GM19025 (cell line): Measurements from ENCODE around the gene NFE2L2.
"Not testable (repeated sequence)": the region's sequence is repeated elsewhere in the genome, so short reads cannot be mapped to it uniquely, and the experiment has no call there.

Experiments used
- ATAC-seq: cut with Tn5 transposase; IDR thresholded peaks from one replicate; pipeline ENCODE4 v1.9.1; 2021; ENCODE audit warnings: mild to moderate bottlenecking, low read depth, moderate library complexity; ENCODE audit not compliant: unreplicated experiment

Gene NFE2L2

DNA sequence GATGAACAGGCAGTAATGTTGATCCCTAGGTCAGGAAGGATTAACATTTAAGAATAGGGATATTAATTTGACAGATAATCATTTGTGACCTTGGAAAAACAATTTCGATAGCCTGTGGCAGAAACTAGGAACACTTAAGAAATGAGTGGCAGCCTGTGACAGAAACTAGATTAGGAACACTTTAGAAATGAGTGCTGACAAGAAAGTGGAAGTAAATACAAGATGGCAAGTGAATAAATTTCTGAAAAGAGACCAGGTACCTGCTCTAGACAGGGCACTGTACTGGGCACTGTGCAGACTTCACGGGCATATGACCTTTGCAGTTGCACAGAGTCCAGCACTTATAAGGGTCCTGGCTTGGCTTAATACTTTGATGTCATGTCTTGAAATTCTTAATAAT, 57.4 kb downstream of the NFE2L2 start:
- peak; percentile 83 for ATAC-seq

DNA sequence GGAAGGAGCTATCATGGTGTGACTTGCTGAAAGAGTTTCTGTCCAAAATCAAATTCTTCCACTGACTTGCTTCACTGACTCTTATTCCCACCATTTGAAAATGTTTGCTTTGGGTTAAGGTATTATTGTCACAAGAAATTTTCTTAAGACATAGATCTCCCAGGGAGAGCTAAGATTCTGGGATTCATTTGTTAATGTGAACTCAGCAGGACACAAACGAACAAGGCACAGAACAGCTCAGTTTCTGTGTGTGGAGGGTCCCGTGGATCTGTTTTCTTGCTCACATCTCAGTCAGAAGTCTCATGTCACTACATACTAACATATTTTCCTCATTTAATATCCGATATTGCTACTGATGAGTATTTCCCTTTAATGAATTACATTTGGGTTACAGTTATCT, 60.1 kb downstream of the NFE2L2 start:
- ATAC-seq: no peak

DNA sequence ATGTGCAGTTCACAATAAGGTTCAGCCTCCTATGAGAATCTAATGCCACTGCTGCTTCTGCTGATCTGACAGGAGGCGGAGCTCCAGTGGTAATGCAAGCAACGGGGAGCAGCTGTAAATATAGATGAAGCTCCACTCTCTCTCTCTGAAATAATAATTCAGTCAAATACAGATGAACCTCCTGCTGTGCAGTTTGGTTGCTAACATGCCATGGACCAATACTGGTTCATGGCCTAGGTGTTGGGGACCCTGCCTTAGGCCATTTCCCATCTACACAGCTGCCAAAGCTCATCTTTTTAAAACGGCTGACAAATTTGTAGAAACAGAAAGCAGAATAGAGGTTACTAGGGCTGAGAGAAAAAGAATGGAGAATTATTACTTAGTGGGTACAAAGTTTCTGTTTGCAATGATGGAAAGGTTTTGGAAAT, 62.6 kb downstream of the NFE2L2 start:
- ATAC-seq: no peak

DNA sequence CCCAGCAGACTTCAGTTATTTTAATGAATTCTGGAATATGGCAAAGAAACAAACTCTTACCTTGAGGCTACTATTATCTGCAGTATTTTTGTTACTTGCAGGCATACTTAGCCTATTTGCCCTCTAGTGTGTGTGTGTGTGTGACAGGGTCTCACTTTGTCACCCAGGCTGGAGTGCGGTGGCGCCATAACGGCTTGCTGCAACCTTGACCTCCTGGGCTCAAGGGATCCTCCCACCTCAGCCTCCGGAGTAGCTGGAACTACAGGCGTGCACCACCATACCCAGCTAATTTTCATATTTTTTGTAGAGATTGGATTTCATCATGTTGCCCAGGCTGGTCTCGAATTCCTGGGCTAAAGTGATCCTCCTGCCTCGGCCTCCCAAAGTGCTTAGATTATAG, 64.1 kb downstream of the NFE2L2 start:
- ATAC-seq: not testable (repeated sequence)

DNA sequence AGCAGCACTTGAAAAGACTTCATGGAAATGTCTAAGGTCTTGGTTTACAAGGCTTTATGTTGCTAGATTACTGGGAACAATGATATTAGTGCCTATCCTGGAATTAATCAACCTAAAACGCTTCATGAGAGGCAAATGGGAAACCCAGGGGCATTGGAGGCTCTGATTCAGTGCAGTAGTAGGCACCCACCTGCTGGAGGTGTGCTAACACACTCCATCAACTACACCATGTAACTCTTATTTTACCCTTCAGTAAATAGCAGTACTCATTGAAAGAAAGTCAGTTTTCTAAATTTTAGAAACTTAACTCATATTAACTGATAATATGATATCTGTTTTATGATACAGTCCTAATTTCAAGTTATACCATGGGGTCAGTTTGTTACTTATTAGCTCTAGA, 69.3 kb downstream of the NFE2L2 start:
- ATAC-seq: no peak

DNA sequence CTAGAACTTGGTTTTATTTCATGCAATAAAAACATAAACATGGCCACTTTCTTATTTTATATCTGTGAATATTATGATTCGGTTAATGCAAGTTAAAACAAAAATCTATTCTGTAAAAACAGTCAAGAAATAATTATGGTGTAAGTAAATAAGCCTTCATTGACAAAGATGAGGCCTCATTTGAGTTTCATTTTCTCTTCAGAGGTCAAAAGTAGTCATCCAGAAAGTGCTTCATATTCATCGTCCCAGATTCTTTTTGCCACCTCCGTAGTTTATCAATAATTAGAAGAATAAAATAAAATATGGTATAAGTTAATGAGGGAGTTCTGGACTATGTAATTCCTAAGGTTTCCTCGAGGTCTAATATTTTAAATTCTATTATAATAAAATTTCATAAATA, 71.3 kb downstream of the NFE2L2 start:
- no peak for ATAC-seq

DNA sequence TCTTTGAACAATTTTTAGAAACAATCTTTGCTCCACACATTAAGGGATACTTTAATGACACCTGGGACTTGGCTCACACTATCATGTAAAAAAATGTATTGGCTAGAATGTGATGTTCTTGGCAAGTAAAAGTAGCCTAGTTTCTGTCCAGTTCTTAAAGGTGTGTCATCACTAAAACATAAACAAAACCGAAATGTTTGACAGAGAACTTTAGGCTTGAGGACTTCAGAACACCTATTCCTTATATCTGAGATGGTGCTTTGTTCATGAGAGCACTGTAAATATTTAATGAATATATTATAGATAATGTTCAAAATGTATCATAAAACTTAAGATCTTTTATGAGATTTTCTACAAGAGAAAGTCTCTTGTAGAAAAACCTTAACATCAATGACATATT, 71.7 kb downstream of the NFE2L2 start:
- ATAC-seq: no peak

DNA sequence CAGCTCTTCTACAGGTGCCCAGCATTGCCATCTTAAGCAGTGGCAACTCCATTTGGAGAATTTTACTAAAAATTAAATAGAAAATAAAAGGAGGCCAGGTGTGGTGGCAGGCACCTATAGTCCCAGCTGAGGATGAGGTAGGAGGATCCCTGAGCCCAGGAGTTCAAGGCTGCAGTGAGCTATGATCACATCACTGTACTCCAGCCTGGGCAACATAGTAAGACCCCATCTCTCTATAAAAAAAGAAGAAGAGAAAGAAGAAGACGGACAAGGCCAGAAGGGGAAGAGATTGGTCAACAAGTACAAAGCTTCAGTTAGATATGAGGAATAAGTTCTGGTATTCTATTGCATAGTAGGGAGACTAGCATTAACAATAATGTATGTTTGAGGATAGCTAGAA, 73.6 kb downstream of the NFE2L2 start:
- no peak for ATAC-seq

DNA sequence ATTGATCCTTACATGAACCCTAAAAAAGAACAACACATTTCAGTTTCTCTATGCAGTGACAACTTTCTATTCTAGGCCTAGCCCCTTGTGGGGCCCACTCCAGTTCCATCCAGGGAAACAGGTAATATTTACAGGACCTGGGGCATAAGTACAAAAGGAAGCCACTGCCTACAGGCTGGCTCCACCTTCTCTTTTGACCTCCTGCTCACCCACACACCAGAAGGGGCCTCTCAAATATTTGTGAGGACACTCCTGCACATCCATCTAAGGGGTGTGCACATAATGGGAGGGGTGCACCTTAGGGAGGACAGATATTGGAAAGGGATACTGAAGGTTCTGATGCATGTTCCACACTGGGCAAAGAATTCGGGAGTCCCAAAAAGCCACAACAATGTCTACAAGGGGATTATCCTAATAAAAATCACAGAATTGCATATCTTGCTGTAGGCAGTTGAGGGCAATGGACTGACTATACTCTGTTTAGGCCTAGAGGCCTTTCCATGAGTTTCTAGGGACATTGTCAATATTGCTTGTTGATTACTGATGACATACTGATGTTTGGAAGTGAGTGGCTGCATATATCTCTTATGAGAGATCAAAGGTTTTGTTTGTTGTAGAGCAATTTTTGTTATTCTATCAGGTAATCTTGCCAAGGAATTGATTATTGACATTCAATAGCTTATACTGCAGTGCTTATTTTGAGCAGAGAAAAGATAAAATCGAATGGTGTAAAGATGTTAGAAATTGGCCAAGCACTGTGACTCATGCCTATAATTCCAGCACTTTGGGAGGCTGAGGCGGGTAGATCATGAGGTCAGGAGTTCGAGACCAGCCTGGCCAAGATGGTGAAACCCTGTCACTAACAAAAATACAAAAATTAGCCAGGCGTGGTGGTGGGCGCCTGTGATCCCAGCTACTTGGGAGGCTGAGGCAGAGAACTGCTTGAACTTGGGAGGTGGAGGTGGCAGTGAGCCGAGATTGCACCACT, 75.8 kb downstream of the NFE2L2 start:
- no peak for ATAC-seq

DNA sequence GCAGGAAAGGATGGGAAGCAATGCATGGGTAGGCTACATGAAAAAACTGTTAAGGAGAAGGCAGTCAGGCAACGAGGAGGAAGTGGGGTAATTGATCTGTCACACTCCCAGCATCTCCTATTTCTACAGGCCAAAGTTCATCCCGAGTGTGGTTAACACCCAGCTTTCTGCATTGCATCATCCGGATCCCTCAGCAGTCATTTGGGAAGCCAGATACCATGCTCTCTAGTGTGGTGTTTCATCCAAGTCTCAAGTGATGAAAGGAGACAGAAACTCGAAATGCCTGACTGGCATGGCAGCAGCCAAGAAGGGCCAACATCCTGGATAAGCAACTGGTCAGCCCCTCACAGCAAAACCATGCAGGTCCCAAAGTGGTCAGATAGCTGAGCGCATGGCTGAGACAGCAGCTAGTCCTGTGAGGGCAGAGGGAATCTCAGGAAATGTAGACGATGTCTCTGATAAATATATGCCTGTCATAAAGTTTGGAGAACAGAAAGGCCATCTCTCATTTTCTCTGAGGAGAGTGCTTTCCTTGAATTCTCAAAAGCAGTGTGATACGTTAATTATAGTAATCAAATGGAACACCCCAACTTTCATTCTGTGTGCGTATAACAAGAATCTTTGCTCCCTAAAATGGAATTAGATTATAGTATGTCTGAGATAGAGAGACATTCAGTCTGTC, 76.8 kb downstream of the NFE2L2 start:
- no peak for ATAC-seq

DNA sequence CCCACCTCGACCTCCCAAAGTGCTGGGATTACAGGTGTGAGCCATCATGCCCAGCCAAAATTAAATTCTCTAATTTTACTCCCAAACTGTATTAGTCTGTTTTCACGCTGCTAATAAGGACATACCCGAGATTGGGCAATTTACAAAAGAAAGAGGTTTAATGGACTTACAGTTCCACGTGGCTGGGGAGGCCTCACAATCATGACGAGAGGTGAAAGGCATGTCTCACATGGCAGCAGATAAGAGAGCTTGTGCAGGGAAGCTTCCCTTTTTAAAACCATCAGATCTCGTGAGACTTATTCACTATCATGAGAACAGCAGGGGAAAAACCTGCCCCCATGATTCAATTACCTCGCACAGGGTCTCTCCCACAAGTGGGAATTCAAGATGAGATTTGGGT, 78.5 kb downstream of the NFE2L2 start:
- not testable (repeated sequence) for ATAC-seq

DNA sequence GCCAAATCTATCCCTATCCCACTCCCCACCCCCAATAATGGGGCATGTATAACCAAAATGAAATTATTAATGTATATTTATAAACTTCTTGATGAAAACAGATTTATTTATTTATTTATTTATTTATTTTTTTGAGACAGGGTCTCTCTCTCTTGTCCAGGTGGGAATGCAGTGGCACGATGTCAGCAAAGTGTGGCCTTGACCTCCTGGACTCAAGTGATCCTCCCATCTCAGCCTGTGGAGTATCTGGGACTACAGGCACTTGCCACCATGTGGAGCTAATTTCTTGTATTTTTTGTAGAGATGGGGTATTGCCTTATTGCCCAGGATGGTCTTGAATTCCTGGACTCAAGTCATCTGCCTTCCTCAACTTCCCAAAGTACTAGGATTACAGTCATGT, 79.9 kb downstream of the NFE2L2 start:
- no peak for ATAC-seq

DNA sequence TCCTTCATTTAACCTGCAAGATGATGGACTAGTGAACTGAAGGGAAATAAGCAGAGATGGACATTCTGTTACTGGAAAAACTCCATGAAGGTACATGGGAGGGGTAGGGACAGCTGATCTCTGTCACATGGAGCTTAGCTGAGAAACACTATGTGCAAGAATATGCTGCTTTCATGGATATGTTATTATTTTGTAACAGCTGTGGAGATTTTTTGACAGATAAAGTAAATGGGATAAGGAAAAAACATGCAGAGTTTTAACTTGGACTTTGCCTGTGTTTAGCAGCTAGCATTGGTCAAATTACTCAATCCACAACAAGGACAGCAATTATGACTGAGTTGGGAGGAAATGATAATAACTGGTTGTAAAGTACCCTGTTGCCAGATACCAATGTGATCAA, 80.7 kb downstream of the NFE2L2 start:
- ATAC-seq: no peak
